Heart right ventricle (tissue), 16 donors: Measurements from ENCODE around the gene KCNS1. TPM values are rescaled to one million over a fixed set of nuclear protein-coding genes. Genes with fewer than 3 reads are reported as not detected.

Source experiments
- ATAC-seq, 8 donors: fragments of 200-7000 bp; cut with Tn5 transposase; one replicate each; pipeline ENCODE4 v1.9.1; 2020; ENCODE audit warnings: mild to moderate bottlenecking in 8 of 8, moderate library complexity in 8 of 8, moderate number of reproducible peaks in 1 of 8
- DNase-seq, 2 donors: peaks; one replicate each; pipeline ENCODE4 v3.0.0-alpha.2; 2020
- H3K27ac ChIP-seq, 10 donors: fragments of 200-600 bp; sonication (generic) in 2 of 10; one replicate each; pipeline versions ENCODE4 v1.5.0 to v1.8.0; 2020 to 2022; ENCODE audit warnings: mild to moderate bottlenecking in 3 of 10
- H3K27me3 ChIP-seq, 7 donors: fragments of 200-600 bp; one replicate each; pipeline ENCODE4 v1.8.0; 2021 to 2022; ENCODE audit warnings: mild to moderate bottlenecking in 2 of 7
- H3K36me3 ChIP-seq, 9 donors: fragments of 200-600 bp; sonication (generic) in 1 of 9; one replicate each; pipeline versions ENCODE4 v1.5.0 to v1.8.0; 2020 to 2022; ENCODE audit warnings: mild to moderate bottlenecking in 2 of 9
- H3K4me1 ChIP-seq, 9 donors: fragments of 200-600 bp; sonication (generic) in 1 of 9; one replicate each; pipeline versions ENCODE4 v1.5.0 to v1.8.0; 2020 to 2022; ENCODE audit warnings: mild to moderate bottlenecking in 4 of 9
- H3K4me3 ChIP-seq, 10 donors: fragments of 200-600 bp; sonication (generic) in 2 of 10; one replicate each; pipeline versions ENCODE4 v1.5.0 to v1.8.0; 2020 to 2022; ENCODE audit warnings: mild to moderate bottlenecking in 7 of 10, moderate library complexity in 2 of 10
- H3K9me3 ChIP-seq, 11 donors: fragments of 200-600 bp in 10 of 11; sonication (generic) in 2 of 11; one replicate each; pipeline versions ENCODE4 v1.5.0 to v1.8.0; 2013 to 2022; ENCODE audit warnings: mild to moderate bottlenecking in 2 of 11, control low read depth in 1 of 11, moderate library complexity in 1 of 11
- WGBS, 2 donors: extraction: QIAGEN DNeasy Blood & Tissue Kit; methylation state at CpG; one replicate each; pipeline ENCODE4 v1.1.7; 2013; ENCODE audit warnings: inconsistent platforms in 1 of 2; 5-methylcytosine and 5-hydroxymethylcytosine counted together
- intact Hi-C, 10 donors: fragments of 100-400 bp; cut with DNase I; formaldehyde crosslinking; loops; one replicate each; pipeline versions ENCODE4 v1.11.1 to v1.14.2; 2022
- polyA plus RNA-seq, 2 donors: library from polyadenylated mRNA; stranded (reverse); fragments of 200-250 nt; gene quantifications; one replicate each; pipeline ENCODE4 v1.2.3, GENCODE V29; 2013
- total RNA-seq, 10 donors: library from RNA; stranded (reverse); fragmentation: NEBNext Ultra II Directional in 3 of 10; extraction: Animal tissue kit (Norgen Biotek cat#: 25700) in 3 of 10; gene quantifications; one replicate each; pipeline versions ENCODE4 v1.2.1 to v1.2.4, GENCODE V29; 2021 to 2023
- TF ChIP-seq, protein P1 (sequence below), 9 donors: fragments of 200-600 bp; sonication (generic) in 2 of 9; IDR thresholded peaks; one replicate each; pipeline versions ENCODE4 v1.5.0 to v1.8.0; 2021 to 2022; ENCODE audit warnings: antibody characterized with exemption in 9 of 9, mild to moderate bottlenecking in 5 of 9, moderate library complexity in 1 of 9
- donor health status: Arrhythmogenic right ventricular cardiomyopathy.
- donor health status: ischemic (EF 13 %, LVEDD 7.1; RV severe dilation, severe dysfunction).
- donor health status: healthy with polysubstance abuse.
- donor health status: DM: no; HTN: yes; CAD: no.
- donor health status: DM: no; HTN: no; CAD: no.
- donor health status: ischemic (EF 25% LVEDD 6.9; RV normal size, moderate dysfunction).
- donor health status: ischemic (EF 25% LVEDD 5.7; RV mildly dilated, moderate dysfunction).
- donor health status: healthy.
- donor health status: DM: yes; HTN: yes; CAD: no.
- donor health status: Ischemic cardiomyopathy.
- donor health status: ischemic (EF 35%, LVEDD 5.7; RV mildly dilated, moderate dysfunction).
- donor health status: nonischemic (EF 11% LVEDD 7.7; RV severe dilation, severe dysfunction).
- donor health status: DM: yes; HTN: yes; CAD: no.
- donor health status: PGD.
- donor health status: ischemic (EF 29% LVEDD 5.4; RV normal size, mild dysfunction).
- donor health status: nonischemic (EF 23%, LVEDD 6.1; RV moderate dilation, normal function).

The KCNS1 gene
- total and polyA plus RNA-seq, 12 donors: 0.04 to 0.09 TPM; not detected in 10

DNA sequence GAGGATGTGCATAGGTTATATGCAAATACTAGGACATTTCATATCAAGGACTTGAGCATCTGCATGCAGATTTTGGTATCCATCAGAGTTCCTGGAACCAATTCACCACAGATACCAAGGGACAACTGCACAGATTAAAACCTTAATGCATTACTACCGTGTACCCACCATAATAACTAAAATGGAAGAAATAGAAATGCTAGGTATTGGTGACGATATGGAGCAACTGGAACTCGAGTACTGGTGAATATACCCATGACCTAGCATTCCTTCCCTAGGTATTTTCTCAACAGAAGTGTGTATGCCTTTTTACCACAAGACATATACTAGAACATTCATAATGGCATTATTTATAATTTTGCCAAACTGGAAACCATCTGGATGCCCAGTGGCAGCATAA is 18.5 kb downstream of the KCNS1 start:
- DNase-seq (no peak), ATAC-seq (no peak)
- Histone ChIP-seq H3K9me3 (peaks cover 0 to 21% (median 9%) of the 10 kb centered on the region in 11 donors), H3K4me1 (no peaks in the 10 kb centered on the region), H3K36me3 (peaks cover 0 to 58% (median 8%) of the 10 kb centered on the region in 9 donors), H3K27ac (no peak overlapping the region), H3K27me3 (no peaks in the 10 kb centered on the region), H3K4me3 (no peak overlapping the region)
- TF ChIP-seq, protein P1, sequence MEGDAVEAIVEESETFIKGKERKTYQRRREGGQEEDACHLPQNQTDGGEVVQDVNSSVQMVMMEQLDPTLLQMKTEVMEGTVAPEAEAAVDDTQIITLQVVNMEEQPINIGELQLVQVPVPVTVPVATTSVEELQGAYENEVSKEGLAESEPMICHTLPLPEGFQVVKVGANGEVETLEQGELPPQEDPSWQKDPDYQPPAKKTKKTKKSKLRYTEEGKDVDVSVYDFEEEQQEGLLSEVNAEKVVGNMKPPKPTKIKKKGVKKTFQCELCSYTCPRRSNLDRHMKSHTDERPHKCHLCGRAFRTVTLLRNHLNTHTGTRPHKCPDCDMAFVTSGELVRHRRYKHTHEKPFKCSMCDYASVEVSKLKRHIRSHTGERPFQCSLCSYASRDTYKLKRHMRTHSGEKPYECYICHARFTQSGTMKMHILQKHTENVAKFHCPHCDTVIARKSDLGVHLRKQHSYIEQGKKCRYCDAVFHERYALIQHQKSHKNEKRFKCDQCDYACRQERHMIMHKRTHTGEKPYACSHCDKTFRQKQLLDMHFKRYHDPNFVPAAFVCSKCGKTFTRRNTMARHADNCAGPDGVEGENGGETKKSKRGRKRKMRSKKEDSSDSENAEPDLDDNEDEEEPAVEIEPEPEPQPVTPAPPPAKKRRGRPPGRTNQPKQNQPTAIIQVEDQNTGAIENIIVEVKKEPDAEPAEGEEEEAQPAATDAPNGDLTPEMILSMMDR (IDR thresholded peaks at IDR 0.05): no peak
- intact Hi-C loops: no loop called here
- 98% methylated on average over 3 of the region's 3 CpGs for WGBS, 2 donors

DNA sequence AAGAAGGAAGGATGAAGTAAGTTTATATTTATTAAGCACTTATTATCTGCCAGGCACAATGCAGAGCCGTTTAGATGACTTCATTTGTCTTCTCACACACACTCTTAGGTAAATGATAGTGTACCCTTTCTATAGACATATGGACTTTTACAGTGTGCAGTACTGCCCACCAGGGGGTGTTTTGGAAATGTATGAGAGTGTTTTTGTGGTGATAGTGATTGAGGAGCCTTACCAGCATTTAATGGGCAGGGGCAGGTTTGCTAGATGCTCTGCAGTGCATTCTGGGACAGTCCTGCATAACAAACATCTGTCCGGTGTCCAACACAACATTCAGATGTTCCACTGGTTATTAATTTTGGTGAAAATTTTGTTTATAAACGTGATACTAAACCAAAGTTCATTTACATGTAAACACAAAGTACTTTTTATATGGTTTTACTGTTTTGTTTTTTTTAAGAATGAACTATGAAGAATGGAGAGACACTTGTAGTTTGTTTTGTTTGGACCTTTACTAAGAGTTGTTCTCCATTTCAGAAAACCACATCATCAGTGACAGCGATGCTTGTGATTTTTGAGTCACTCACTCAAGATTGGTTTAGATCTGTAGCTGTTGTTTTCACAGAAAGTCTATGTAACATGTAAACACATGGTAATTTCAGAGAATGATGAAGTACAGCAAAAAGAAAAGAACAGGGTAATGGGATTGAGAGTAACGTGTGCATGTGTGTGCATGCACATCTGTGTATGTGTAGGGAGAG is 19.9 kb downstream of the KCNS1 start:
- TF ChIP-seq, protein P1 (IDR thresholded peaks at IDR 0.05): peak in 2 of 9 donors; percentile 13 to 15
- intact Hi-C loops: no loop called here
- Histone ChIP-seq H3K36me3 (peaks cover 0 to 72% (median 14%) of the 10 kb centered on the region in 9 donors), H3K4me3 (no peak overlapping the region), H3K27ac (no peak overlapping the region), H3K4me1 (no peaks in the 10 kb centered on the region), H3K9me3 (peaks cover 0 to 21% (median 9%) of the 10 kb centered on the region in 11 donors), H3K27me3 (no peaks in the 10 kb centered on the region)
- ATAC-seq (no peak), DNase-seq (no peak)
- 86 to 87% methylated on average over 5 of the region's 5 CpGs for WGBS, 2 donors

DNA sequence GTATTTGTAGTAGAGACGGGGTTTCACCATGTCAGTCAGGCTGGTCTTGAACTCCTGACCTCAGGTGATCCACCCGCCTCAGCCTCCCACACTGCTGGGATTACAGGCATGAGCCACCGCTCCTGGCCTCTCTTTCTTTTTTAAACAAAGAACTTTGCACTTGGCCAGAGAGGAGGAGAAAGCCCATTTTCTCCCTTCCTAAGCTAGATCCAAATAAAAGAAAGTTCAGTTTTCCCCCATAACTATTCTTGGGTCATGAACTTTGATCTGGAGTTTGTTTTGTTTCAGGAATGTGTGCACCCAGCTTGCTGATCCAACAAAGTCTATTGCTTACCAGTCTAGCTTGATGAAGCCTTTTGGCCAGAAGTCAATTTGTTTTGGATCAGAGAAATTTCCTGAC is 23.4 kb downstream of the KCNS1 start:
- WGBS, 2 donors: 83 to 96% methylated on average over 3 of the region's 3 CpGs
- no peaks in the 10 kb centered on the region for H3K4me1 ChIP-seq
- H3K4me3 ChIP-seq: no peak overlapping the region
- TF ChIP-seq, protein P1 (IDR thresholded peaks at IDR 0.05): no peak
- H3K27me3 ChIP-seq: no peaks in the 10 kb centered on the region
- intact Hi-C loops: no loop called here
- peaks cover 0 to 12% (median 6%) of the 10 kb centered on the region in 11 donors for H3K9me3 ChIP-seq
- ATAC-seq (no peak), DNase-seq (no peak)
- H3K27ac ChIP-seq: no peak overlapping the region
- H3K36me3 ChIP-seq: peaks cover 0 to 98% (median 28%) of the 10 kb centered on the region in 9 donors

DNA sequence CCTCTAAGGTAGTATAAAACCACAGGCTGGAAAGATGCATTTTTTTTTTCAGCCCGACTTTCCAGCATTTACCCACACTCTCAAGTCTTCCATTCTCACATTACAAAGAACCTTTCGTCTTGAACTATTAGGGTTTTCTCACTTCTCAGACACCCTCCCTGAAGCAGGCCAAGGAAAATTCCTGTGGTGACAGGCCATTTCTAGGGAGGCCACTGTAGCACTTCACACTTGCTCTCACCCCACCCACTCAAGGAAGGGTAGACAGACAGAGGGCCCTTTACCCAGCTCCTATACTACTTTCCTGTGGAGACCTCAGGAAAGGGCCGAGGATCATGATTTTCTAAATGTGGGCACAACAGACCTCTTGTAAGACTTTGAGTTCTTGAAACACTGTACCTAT is 27.7 kb downstream of the KCNS1 start:
- H3K27ac ChIP-seq: no peak overlapping the region
- TF ChIP-seq, protein P1 (IDR thresholded peaks at IDR 0.05): no peak
- peaks cover 0 to 66% (median 21%) of the 10 kb centered on the region in 9 donors for H3K36me3 ChIP-seq
- intact Hi-C loops: no loop called here
- ATAC-seq: no peak
- no peaks in the 10 kb centered on the region for H3K9me3 ChIP-seq
- H3K4me3 ChIP-seq: no peak overlapping the region
- 86 to 93% methylated on average over 3 of the region's 3 CpGs for WGBS, 2 donors
- no peaks in the 10 kb centered on the region for H3K27me3 ChIP-seq
- DNase-seq: no peak
- no peaks in the 10 kb centered on the region for H3K4me1 ChIP-seq
